ENCODE measurements around the gene TRAPPC5. TPM values are rescaled to one million over a fixed set of nuclear protein-coding genes. Genes with fewer than 3 reads are reported as not detected.

TRAPPC5 gene
- total and polyA plus RNA-seq, 2 experiments from 2014 or later, result 78.3 to 252 TPM

DNA sequence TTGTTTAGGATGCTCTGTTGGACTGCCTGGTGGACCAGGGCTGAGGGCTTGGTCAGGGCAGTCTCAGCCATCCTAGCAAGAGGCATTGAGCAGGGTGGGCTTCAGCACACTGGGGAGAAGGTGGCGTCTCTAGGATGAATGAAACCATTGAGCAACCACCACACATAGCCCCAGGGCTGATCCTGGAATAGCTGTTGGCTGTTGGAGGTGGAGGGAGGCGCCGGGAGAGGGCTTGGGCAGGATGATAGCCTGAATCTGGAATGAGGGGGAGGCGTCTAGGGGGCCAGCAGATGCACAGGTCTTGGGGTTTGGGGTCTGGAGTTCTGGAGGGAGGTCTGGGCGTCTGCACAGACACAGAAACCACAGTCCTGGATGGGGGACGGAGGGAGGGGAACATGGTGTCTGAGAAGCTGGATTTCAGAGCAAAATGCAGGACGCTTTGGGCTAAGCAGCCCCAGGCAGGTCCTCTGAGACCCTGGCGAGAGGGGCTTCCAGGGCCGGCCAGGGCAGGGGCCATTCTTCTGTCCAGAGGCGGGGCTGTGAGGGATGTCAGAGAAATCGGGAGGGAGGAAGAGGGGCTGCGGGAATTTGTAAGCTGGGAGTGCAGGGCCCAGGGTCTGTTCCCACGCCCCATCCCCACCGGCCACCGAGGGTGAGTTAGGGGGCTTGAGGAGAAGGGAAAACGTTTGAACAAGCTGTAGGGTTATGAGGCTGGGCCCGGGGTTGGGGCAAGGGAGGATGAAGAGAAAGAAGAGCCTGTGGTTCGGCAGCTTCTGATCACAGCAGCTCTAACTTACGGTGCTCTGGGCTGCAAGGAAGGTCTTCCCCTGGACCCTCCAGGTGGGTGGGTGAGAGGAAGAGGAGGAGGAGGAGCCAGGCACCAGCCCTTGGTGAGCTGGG is 5.2 kb downstream of the TRAPPC5 start:
- no peak overlapping the region for H2AFZ ChIP-seq
- peak overlapping the region; percentile 35 for H3K4me2 ChIP-seq
- no peak for DNase-seq (ENCODE audit: low spot score)
- peaks cover 2% of the 10 kb centered on the region; the same call in 1 of the 2 replicates for H3K9me2 ChIP-seq (ENCODE audit: insufficient read depth)
- Mint-ChIP-seq H3K36me3 (ENCODE audit: low read depth) (peaks cover 31% of the 10 kb centered on the region), H3K9me3 (no peaks in the 10 kb centered on the region), H3K4me3 (no peak overlapping the region), H3K27me3 (ENCODE audit: insufficient read depth, low read depth, poor library complexity) (peaks cover 17% of the 10 kb centered on the region), H3K27ac (no peak overlapping the region; the same call in 1 of the 2 replicates), H3K4me1 (peaks cover 4% of the 10 kb centered on the region; the same call in 2 of the 3 replicates)
- no peak for ATAC-seq
- H3K27ac ChIP-seq (ENCODE audit: low read depth), result no peak overlapping the region
- peaks cover 7% of the 10 kb centered on the region for H3K4me1 ChIP-seq (ENCODE audit: insufficient read depth)
- TF ChIP-seq JUNB (IDR thresholded peaks at IDR 0.05; ENCODE audit: unreplicated experiment) (no peak), STAT1 (IDR thresholded peaks at IDR 0.05; ENCODE audit: unreplicated experiment) (no peak), NANOG (IDR thresholded peaks at IDR 0.05; ENCODE audit: borderline replicate concordance) (no peak), REST (IDR thresholded peaks at IDR 0.05; ENCODE audit: unreplicated experiment) (no peak), EZH2phosphoT487 (IDR thresholded peaks at IDR 0.05; ENCODE audit: unreplicated experiment) (no peak), ZNF331 (CRISPR knock-in tag; IDR thresholded peaks at IDR 0.05; ENCODE audit: low read depth) (no peak), EZH2 (IDR thresholded peaks at IDR 0.05; ENCODE audit: low read depth, unreplicated experiment) (no peak), CTCF (conservative IDR thresholded peaks at IDR 0.05; ENCODE audit: low read depth in 2 of 2) (no peak), ZNF114 (CRISPR knock-in tag; IDR thresholded peaks at IDR 0.05) (no peak), ZNF462 (CRISPR knock-in tag; IDR thresholded peaks at IDR 0.05) (no peak), CREB1 (CRISPR knock-in tag; IDR thresholded peaks at IDR 0.05; ENCODE audit: low read depth) (no peak), POLR2AphosphoS5 (IDR thresholded peaks at IDR 0.05; ENCODE audit: low read depth) (no peak; the same call in 1 of the 2 replicates)
- TF ChIP-seq, protein P1, sequence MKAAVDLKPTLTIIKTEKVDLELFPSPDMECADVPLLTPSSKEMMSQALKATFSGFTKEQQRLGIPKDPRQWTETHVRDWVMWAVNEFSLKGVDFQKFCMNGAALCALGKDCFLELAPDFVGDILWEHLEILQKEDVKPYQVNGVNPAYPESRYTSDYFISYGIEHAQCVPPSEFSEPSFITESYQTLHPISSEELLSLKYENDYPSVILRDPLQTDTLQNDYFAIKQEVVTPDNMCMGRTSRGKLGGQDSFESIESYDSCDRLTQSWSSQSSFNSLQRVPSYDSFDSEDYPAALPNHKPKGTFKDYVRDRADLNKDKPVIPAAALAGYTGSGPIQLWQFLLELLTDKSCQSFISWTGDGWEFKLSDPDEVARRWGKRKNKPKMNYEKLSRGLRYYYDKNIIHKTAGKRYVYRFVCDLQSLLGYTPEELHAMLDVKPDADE (IDR thresholded peaks at IDR 0.05), result no peak
- H4K20me1 ChIP-seq (replicated peaks; ENCODE audit: insufficient read depth), result peaks cover 8% of the 10 kb centered on the region
- 0 out of 2 replicates have a peak overlapping the region, but pooled peaks have one; percentile 30 for H3K4me3 ChIP-seq
- 0 out of 2 replicates have a peak, but pooled peaks cover 2% of the 10 kb centered on the region for H3K27me3 ChIP-seq (ENCODE audit: insufficient read depth)
- H3K79me2 ChIP-seq (replicated peaks; ENCODE audit: insufficient read depth), result 0 out of 2 replicates have a peak, but pooled peaks cover 3% of the 10 kb centered on the region
- H3F3A ChIP-seq (replicated peaks; ENCODE audit: low read depth), result 0 out of 2 replicates have a peak, but pooled peaks cover 3% of the 10 kb centered on the region
- H3K36me3 ChIP-seq (ENCODE audit: insufficient read depth), result no peaks in the 10 kb centered on the region; the same call in 1 of the 2 replicates
